K562 (cell line): ENCODE data around the gene PPCDC. TPM values are rescaled to one million over a fixed set of nuclear protein-coding genes. Genes with fewer than 3 reads are reported as not detected.

Experiments used
- BACH1 ChIP-seq: fragments of 200-800 bp; sonication (Bioruptor generic); IDR thresholded peaks from 2 replicates; pipeline ENCODE4 v1.6.1; 2016; ENCODE audit warnings: missing genetic modification characterization, missing compliant biosample characterization
- CCNT2 ChIP-seq: IDR thresholded peaks from 2 replicates; pipeline ENCODE4 v1.6.1; 2011; ENCODE audit warnings: borderline replicate concordance, low read depth, mild to moderate bottlenecking, moderate library complexity, mixed read lengths, low read length; ENCODE audit not compliant: insufficient read length; ENCODE audit errors: extremely low read depth
- ELF4 ChIP-seq: fragments of 450-650 bp; formaldehyde crosslinking; IDR thresholded peaks from 2 replicates; pipeline ENCODE4 v1.4.0; 2022; ENCODE audit warnings: missing genetic modification characterization
- ETV1 ChIP-seq: fragments of 450-650 bp; conservative IDR thresholded peaks from 2 replicates; pipeline ENCODE4 v1.6.1; 2016; ENCODE audit warnings: missing genetic modification characterization, control low read depth, low read depth, missing compliant biosample characterization
- LCOR ChIP-seq: sonication (generic); formaldehyde crosslinking; IDR thresholded peaks from 2 replicates; pipeline ENCODE4 v1.8.0; 2022; ENCODE audit warnings: mild to moderate bottlenecking, missing genetic modification reagents
- MEF2D ChIP-seq: conservative IDR thresholded peaks from 2 replicates; pipeline ENCODE4 v1.6.1; 2016; ENCODE audit warnings: low read depth, missing genetic modification characterization, missing compliant biosample characterization
- MYC ChIP-seq, 2 experiments: fragments of 250-450 bp in 1 of 2; sonication (Bioruptor Pico) in 1 of 2; IDR thresholded peaks; 2 replicates each; pipeline versions ENCODE4 v1.5.1 to v1.6.1; 2012 to 2021; ENCODE audit warnings: low read depth in 2 of 2, borderline replicate concordance in 1 of 2, improper control_type of control experiment in 1 of 2, low read length in 1 of 2, mild to moderate bottlenecking in 1 of 2, moderate library complexity in 1 of 2
- NCOA4 ChIP-seq: fragments of 450-650 bp; IDR thresholded peaks from 2 replicates; pipeline ENCODE4 v1.6.1; 2018; ENCODE audit warnings: mild to moderate bottlenecking; ENCODE audit not compliant: partially characterized antibody
- NFIC ChIP-seq: fragments of 450-650 bp; IDR thresholded peaks from 2 replicates; pipeline ENCODE4 v1.6.1; 2017; ENCODE audit warnings: mild to moderate bottlenecking, inconsistent platforms
- PHF21A ChIP-seq: fragments of 450-650 bp; IDR thresholded peaks from 2 replicates; pipeline ENCODE4 v1.6.1; 2017; ENCODE audit warnings: low read depth, borderline replicate concordance
- PTRF ChIP-seq: fragments of 450-650 bp; IDR thresholded peaks from 2 replicates; pipeline ENCODE4 v1.6.1; 2016; ENCODE audit warnings: mild to moderate bottlenecking, missing genetic modification characterization, missing compliant biosample characterization
- RBFOX2 ChIP-seq: fragments of 200-400 bp; formaldehyde crosslinking; IDR thresholded peaks from 2 replicates; pipeline ENCODE4 v1.6.1; 2017; ENCODE audit warnings: low read depth, mild to moderate bottlenecking, low read length, moderate library complexity
- RFX7 ChIP-seq: fragments of 250-450 bp; sonication (Bioruptor Pico); IDR thresholded peaks from 2 replicates; pipeline ENCODE4 v1.5.1; 2021; ENCODE audit warnings: mild to moderate bottlenecking
- SRF ChIP-seq, 2 experiments: fragments of 250-450, 450-650 bp in 1 of 2; sonication (Bioruptor Pico) in 1 of 2; sonication (generic) in 1 of 2; formaldehyde crosslinking; IDR thresholded peaks; 2 replicates each; pipeline versions ENCODE4 v1.5.0 to v1.5.1; 2020 to 2022; ENCODE audit warnings: mild to moderate bottlenecking in 1 of 2, missing genetic modification reagents in 1 of 2
- SRSF9 ChIP-seq: fragments of 200-400 bp; formaldehyde crosslinking; IDR thresholded peaks from 2 replicates; pipeline ENCODE4 v1.6.1; 2017; ENCODE audit warnings: low read depth, low read length, borderline replicate concordance
- ZNF445 ChIP-seq: fragments of 250-450 bp; sonication (Bioruptor Pico); IDR thresholded peaks from 2 replicates; pipeline ENCODE4 v1.4.0; 2020; ENCODE audit warnings: low read depth, mild to moderate bottlenecking, moderate library complexity
- ZNF589 ChIP-seq: fragments of 200-800 bp; sonication (Bioruptor generic); IDR thresholded peaks from 2 replicates; pipeline ENCODE4 v1.6.1; 2016; ENCODE audit warnings: low read depth, missing genetic modification characterization, missing compliant biosample characterization
- polyA plus RNA-seq, 8 experiments: library from polyadenylated mRNA; depleted of rRNA in 4 of 8; stranded (reverse) in 5 of 8; unstranded in 3 of 8; fragments of >200 nt; fragmentation: Nextera tagmentation in 2 of 8; fragmentation: Illumina TruSeq in 1 of 8; extraction: Ambion mirVana in 2 of 8; extraction: Trizol in 1 of 8; gene quantifications; 2 replicates each; pipeline versions ENCODE4 v1.2.1 to v1.2.3, GENCODE V29; 2011 to 2014; ENCODE audit warnings: inconsistent platforms in 1 of 8, missing spikeins in 1 of 8
- total RNA-seq, 7 experiments: library from RNA; depleted of rRNA in 6 of 7; stranded (reverse); fragments of >200 nt in 6 of 7; fragmentation: Illumina TruSeq in 2 of 7; extraction: Trizol in 2 of 7; gene quantifications; 2 replicates each; pipeline versions ENCODE4 v1.2.1 to v1.2.3, GENCODE V29; 2011 to 2021; ENCODE audit warnings: low replicate concordance in 1 of 7
- TF ChIP-seq, protein P1 (sequence below), 2 experiments: fragments of 450-650 bp in 1 of 2; IDR thresholded peaks; 2 replicates each; pipeline ENCODE4 v1.6.1; 2011 to 2017; ENCODE audit warnings: low read depth in 2 of 2, antibody characterized with exemption in 1 of 2, borderline replicate concordance in 1 of 2, low read length in 1 of 2, mild to moderate bottlenecking in 1 of 2, mixed read lengths in 1 of 2; ENCODE audit not compliant: control insufficient read depth in 1 of 2
- TF ChIP-seq, protein P2 (sequence below): fragments of 450-650 bp; IDR thresholded peaks from 2 replicates; pipeline ENCODE4 v1.7.0; 2016; ENCODE audit warnings: borderline replicate concordance
- TF ChIP-seq, protein P3 (sequence below): sonication (generic); formaldehyde crosslinking; IDR thresholded peaks from 2 replicates; pipeline ENCODE4 v1.8.1; 2023; ENCODE audit warnings: mild to moderate bottlenecking, missing genetic modification reagents

Gene PPCDC
- total and polyA plus RNA-seq, 9 of the 15 experiments (the other 6 are each of a cell fraction or from before 2014, with no cell fraction given), result 10.9 to 53.6 (median 16.7) TPM

DNA sequence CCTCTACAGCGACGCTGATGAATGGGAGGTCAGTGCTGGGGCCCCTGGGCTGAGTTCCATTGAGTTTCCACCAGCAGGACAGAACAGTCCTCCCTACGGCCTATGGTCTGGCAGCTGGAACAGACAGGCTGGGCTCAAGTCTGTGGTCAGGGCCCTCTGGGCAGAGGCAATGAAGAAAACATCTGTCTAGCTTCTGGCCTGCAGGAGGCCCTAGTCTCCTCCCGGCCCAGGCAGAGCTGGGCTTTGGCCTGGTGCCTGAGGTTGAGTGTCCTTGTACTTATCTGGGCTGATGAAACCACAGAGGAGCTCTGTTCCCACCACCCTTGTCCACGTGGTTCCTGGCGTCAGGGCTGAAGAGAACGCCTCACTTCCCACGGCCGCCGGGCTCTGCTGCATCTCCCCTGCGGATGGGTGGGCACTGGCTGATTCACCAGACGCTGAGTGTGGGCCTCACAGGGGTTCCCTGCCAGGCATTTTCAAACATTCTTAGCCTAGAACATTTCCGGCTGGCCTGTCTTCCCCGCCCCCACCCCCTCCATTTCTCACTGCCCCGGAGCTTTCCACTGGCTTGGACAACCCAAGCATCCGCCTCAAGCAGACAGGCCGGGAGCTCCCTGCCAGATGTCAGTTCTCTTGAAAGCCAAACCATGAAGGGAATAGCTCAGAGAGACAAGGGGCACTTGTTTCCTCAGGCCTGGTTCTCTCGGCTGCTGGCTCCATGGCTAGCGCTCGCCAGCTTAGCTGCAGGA, 20.3 kb downstream of the PPCDC start (continued):
- TF ChIP-seq CCNT2 (peak; percentile 67), NCOA4 (no peak), LCOR (CRISPR knock-in tag) (0 out of 2 replicates have a peak, but pooled peaks have one; percentile 28), RBFOX2 (peak; percentile 76), MEF2D (tag) (no peak), ZNF445 (CRISPR knock-in tag) (no peak), ETV1 (tag) (peak; percentile 23; the same call in 1 of the 2 replicates), ELF4 (CRISPR knock-in tag) (no peak), MYC (IDR thresholded peaks at IDR 0.05; ENCODE audit: low read depth, low read length) (peak; percentile 99), MYC (CRISPR knock-in tag; IDR thresholded peaks at IDR 0.05; ENCODE audit: borderline replicate concordance, low read depth) (no peak), BACH1 (peak; percentile 57; the same call in 1 of the 2 replicates), RFX7 (CRISPR knock-in tag) (no peak), PTRF (tag) (peak; percentile 4; the same call in 1 of the 2 replicates), SRF (CRISPR knock-in tag; IDR thresholded peaks at IDR 0.05) (peak in 1 of 2 experiments; percentile 75; a peak in 2 of 4 replicates), ZNF589 (CRISPR knock-in tag) (peak; percentile 89), NFIC (peak; percentile 97), PHF21A (no peak), SRSF9 (no peak)
- TF ChIP-seq, protein P1, sequence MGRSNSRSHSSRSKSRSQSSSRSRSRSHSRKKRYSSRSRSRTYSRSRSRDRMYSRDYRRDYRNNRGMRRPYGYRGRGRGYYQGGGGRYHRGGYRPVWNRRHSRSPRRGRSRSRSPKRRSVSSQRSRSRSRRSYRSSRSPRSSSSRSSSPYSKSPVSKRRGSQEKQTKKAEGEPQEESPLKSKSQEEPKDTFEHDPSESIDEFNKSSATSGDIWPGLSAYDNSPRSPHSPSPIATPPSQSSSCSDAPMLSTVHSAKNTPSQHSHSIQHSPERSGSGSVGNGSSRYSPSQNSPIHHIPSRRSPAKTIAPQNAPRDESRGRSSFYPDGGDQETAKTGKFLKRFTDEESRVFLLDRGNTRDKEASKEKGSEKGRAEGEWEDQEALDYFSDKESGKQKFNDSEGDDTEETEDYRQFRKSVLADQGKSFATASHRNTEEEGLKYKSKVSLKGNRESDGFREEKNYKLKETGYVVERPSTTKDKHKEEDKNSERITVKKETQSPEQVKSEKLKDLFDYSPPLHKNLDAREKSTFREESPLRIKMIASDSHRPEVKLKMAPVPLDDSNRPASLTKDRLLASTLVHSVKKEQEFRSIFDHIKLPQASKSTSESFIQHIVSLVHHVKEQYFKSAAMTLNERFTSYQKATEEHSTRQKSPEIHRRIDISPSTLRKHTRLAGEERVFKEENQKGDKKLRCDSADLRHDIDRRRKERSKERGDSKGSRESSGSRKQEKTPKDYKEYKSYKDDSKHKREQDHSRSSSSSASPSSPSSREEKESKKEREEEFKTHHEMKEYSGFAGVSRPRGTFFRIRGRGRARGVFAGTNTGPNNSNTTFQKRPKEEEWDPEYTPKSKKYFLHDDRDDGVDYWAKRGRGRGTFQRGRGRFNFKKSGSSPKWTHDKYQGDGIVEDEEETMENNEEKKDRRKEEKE (IDR thresholded peaks at IDR 0.05; ENCODE audit: borderline replicate concordance in 1 of 2, control insufficient read depth in 1 of 2, low read depth in 2 of 2, low read length in 1 of 2), result no peak
- TF ChIP-seq, protein P2, sequence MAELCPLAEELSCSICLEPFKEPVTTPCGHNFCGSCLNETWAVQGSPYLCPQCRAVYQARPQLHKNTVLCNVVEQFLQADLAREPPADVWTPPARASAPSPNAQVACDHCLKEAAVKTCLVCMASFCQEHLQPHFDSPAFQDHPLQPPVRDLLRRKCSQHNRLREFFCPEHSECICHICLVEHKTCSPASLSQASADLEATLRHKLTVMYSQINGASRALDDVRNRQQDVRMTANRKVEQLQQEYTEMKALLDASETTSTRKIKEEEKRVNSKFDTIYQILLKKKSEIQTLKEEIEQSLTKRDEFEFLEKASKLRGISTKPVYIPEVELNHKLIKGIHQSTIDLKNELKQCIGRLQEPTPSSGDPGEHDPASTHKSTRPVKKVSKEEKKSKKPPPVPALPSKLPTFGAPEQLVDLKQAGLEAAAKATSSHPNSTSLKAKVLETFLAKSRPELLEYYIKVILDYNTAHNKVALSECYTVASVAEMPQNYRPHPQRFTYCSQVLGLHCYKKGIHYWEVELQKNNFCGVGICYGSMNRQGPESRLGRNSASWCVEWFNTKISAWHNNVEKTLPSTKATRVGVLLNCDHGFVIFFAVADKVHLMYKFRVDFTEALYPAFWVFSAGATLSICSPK, result no peak
- TF ChIP-seq, protein P3, sequence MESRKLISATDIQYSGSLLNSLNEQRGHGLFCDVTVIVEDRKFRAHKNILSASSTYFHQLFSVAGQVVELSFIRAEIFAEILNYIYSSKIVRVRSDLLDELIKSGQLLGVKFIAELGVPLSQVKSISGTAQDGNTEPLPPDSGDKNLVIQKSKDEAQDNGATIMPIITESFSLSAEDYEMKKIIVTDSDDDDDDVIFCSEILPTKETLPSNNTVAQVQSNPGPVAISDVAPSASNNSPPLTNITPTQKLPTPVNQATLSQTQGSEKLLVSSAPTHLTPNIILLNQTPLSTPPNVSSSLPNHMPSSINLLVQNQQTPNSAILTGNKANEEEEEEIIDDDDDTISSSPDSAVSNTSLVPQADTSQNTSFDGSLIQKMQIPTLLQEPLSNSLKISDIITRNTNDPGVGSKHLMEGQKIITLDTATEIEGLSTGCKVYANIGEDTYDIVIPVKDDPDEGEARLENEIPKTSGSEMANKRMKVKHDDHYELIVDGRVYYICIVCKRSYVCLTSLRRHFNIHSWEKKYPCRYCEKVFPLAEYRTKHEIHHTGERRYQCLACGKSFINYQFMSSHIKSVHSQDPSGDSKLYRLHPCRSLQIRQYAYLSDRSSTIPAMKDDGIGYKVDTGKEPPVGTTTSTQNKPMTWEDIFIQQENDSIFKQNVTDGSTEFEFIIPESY (CRISPR knock-in tag), result peak; percentile 19; the same call in 1 of the 2 replicates
